Measurements from ENCODE around the gene TBC1D17.

- no peak for TF ChIP-seq POLR2A (IDR thresholded peaks at IDR 0.05)
- TF ChIP-seq CTCF (IDR thresholded peaks at IDR 0.05) = no peak
These were observed 18.2 kb downstream of the TBC1D17 start for GRCh38 chr19:49895566-49896297.
